ENCODE measurements around the gene RAB31.

GRCh38 chr18:9877655-9878014 lies 169.5 kb downstream of the RAB31 start:
- TF ChIP-seq POLR2A (IDR thresholded peaks at IDR 0.05; ENCODE audit: low read depth, low read length) (no peak), POLR2AphosphoS5 (IDR thresholded peaks at IDR 0.05; ENCODE audit: low read depth, low read length) (no peak)

Data from GM12891 (cell line).